Endothelial cell of umbilical vein (primary cell): ENCODE data around the gene ARSK. TPM values are rescaled to one million over a fixed set of nuclear protein-coding genes. Genes with fewer than 3 reads are reported as not detected.

ENCODE experiments used
- BruUV-seq: library from RNA; stranded (reverse); fragments of 400-500 nt; replicated peaks from 2 replicates; lab custom pipeline; 2021; lab: Mats Ljungman, UMichigan
- CTCF ChIA-PET: fragments of 300-600, 350-600 bp; sonication (Branson Sonifier 250); formaldehyde crosslinking; loops from one replicate; lab custom pipeline; 2021; ENCODE audit warnings: antibody characterized with exemption, inconsistent platforms; lab: Charles Lee
- POLR2A ChIA-PET: fragments of 300-600, 350-600 bp; sonication (Branson Sonifier 250); formaldehyde crosslinking; loops from one replicate; lab custom pipeline; 2021; ENCODE audit warnings: antibody characterized with exemption, inconsistent platforms; lab: Charles Lee
- DNase-seq: peaks from one replicate; pipeline ENCODE4 v3.0.0-alpha.2; 2011; ENCODE audit warnings: low read depth, low spot score
- FAIRE-seq: peaks from 2 replicates; lab custom pipeline; 2011; peaks lifted over from hg19 to GRCh38; lab: Jason Lieb, UNC
- H2AFZ ChIP-seq: 2 replicates; pipeline ENCODE4 v1.6.0; 2012; ENCODE audit warnings: low read depth, low read length, control low read depth, inconsistent platforms
- H3K27ac ChIP-seq: 2 replicates; pipeline ENCODE4 v1.5.1; 2011; ENCODE audit warnings: low read depth, mild to moderate bottlenecking, control low read depth, low read length, moderate library complexity; ENCODE audit not compliant: insufficient read depth
- H3K27me3 ChIP-seq, 2 experiments: 2 replicates each; pipeline versions ENCODE4 v1.6.0 to v1.6.1; 2011; ENCODE audit warnings: low read length in 2 of 2, mixed read lengths in 1 of 2; ENCODE audit not compliant: control insufficient read depth in 2 of 2, insufficient read depth in 2 of 2
- H3K36me3 ChIP-seq, 2 experiments: 2 replicates in 1 of 2; 3 replicates in 1 of 2; pipeline ENCODE4 v1.5.1; 2011; ENCODE audit warnings: low read length in 2 of 2, mild to moderate bottlenecking in 1 of 2, moderate library complexity in 1 of 2; ENCODE audit not compliant: control insufficient read depth in 2 of 2, insufficient read depth in 2 of 2; ENCODE audit errors: extremely low read depth in 1 of 2
- H3K4me1 ChIP-seq: 3 replicates; pipeline ENCODE4 v1.5.1; 2011; ENCODE audit warnings: mild to moderate bottlenecking, low read length; ENCODE audit not compliant: control insufficient read depth, insufficient read depth; ENCODE audit errors: extremely low read depth
- H3K4me2 ChIP-seq: 2 replicates; pipeline ENCODE4 v1.6.1; 2011; ENCODE audit warnings: low read length, control low read depth, mixed read lengths; ENCODE audit not compliant: insufficient read depth
- H3K4me3 ChIP-seq, 3 experiments: fragments of 200-600 bp in 1 of 3; sonication (generic), shearing (Covaris generic) in 1 of 3; replicated peaks in 1 of 3; 2 replicates each; pipeline ENCODE4 v1.5.1; 2011 to 2016; ENCODE audit warnings: control low read depth in 3 of 3, low read length in 3 of 3, mild to moderate bottlenecking in 2 of 3, inconsistent platforms in 1 of 3, low read depth in 1 of 3, moderate library complexity in 1 of 3; ENCODE audit not compliant: insufficient read depth in 1 of 3
- H3K79me2 ChIP-seq: 2 replicates; pipeline ENCODE4 v1.6.0; 2012; ENCODE audit warnings: low read length, inconsistent platforms; ENCODE audit not compliant: control insufficient read depth, insufficient read depth
- H3K9ac ChIP-seq: replicated peaks from 2 replicates; pipeline ENCODE3; 2011; ENCODE audit warnings: low read length, control low read depth; ENCODE audit not compliant: insufficient read depth; ENCODE audit errors: extremely low read depth
- H3K9me1 ChIP-seq: replicated peaks from 3 replicates; pipeline ENCODE4 v1.6.0; 2011; ENCODE audit warnings: mild to moderate bottlenecking, low read length; ENCODE audit not compliant: control insufficient read depth, insufficient read depth; ENCODE audit errors: extremely low read depth
- H3K9me3 ChIP-seq: replicated peaks from 2 replicates; pipeline ENCODE4 v1.5.1; 2012; ENCODE audit warnings: low read length, inconsistent platforms; ENCODE audit not compliant: control insufficient read depth, insufficient read depth
- H4K20me1 ChIP-seq: replicated peaks from 2 replicates; pipeline ENCODE3; 2011; ENCODE audit warnings: mild to moderate bottlenecking, low read length; ENCODE audit not compliant: control insufficient read depth, insufficient read depth; ENCODE audit errors: extremely low read depth
- EZH2 ChIP-seq: IDR thresholded peaks from 2 replicates; pipeline ENCODE4 v1.6.1; 2012; ENCODE audit warnings: borderline replicate concordance, low read depth, mild to moderate bottlenecking, moderate library complexity, low read length, inconsistent platforms; ENCODE audit not compliant: severe bottlenecking
- FOS ChIP-seq: IDR thresholded peaks from 2 replicates; pipeline ENCODE4 v1.6.1; 2011; ENCODE audit warnings: mild to moderate bottlenecking, low read length, moderate library complexity, borderline replicate concordance; ENCODE audit not compliant: insufficient read depth
- GATA2 ChIP-seq: IDR thresholded peaks from 2 replicates; pipeline ENCODE4 v1.7.0; 2011; ENCODE audit warnings: low read depth, mild to moderate bottlenecking, moderate library complexity, mixed read lengths, low read length; ENCODE audit not compliant: insufficient read length, insufficient read depth
- JUN ChIP-seq: IDR thresholded peaks from 2 replicates; pipeline ENCODE4 v1.6.1; 2011; ENCODE audit warnings: borderline replicate concordance, low read depth; ENCODE audit not compliant: insufficient read length, insufficient read depth
- MYC ChIP-seq: IDR thresholded peaks from one replicate; pipeline ENCODE4 v1.6.1; 2011; ENCODE audit warnings: mild to moderate bottlenecking, low read depth, low read length
- POLR2A ChIP-seq: IDR thresholded peaks from 2 replicates; pipeline ENCODE4 v1.6.1; 2012; ENCODE audit warnings: low read depth, mild to moderate bottlenecking, control low read depth, low read length
- POLR2AphosphoS5 ChIP-seq: IDR thresholded peaks from 2 replicates; pipeline ENCODE4 v1.6.1; 2012; ENCODE audit warnings: low read depth, mild to moderate bottlenecking, control low read depth, low read length, moderate library complexity; ENCODE audit not compliant: insufficient read depth
- dilution Hi-C: fragments of 300-500 bp; cut with MboI; formaldehyde crosslinking; loops from one replicate; pipeline ENCODE4 v1.15.0; 2019; ENCODE audit warnings: low sequenced_read_pairs; ENCODE audit not compliant: extremely low pct_ligation_motif_present
- intact Hi-C: fragments of 100-400 bp; cut with micrococcal nuclease; formaldehyde crosslinking; loops from one replicate; pipeline ENCODE4 v1.10.0; 2022
- polyA plus RNA-seq, 4 experiments: library from polyadenylated mRNA; depleted of rRNA in 3 of 4; stranded (reverse) in 3 of 4; unstranded in 1 of 4; fragments of >200 nt; gene quantifications; 2 replicates each; pipeline versions ENCODE4 v1.2.1 to v1.2.3, GENCODE V29; 2011 to 2012; ENCODE audit warnings: missing spikeins in 1 of 4
- total RNA-seq: library from RNA; stranded (reverse); gene quantifications from 2 replicates; pipeline ENCODE4 v1.2.3, GENCODE V29; 2021
- TF ChIP-seq, protein P1 (sequence below): IDR thresholded peaks from 2 replicates; pipeline ENCODE4 v1.6.1; 2011; ENCODE audit not compliant: insufficient read depth, insufficient read length
- TF ChIP-seq, protein P2 (sequence below), 2 donors: IDR thresholded peaks; 1 replicate in 1 of 2; 2 replicates in 1 of 2; pipeline ENCODE4 v1.5.1; 2011; ENCODE audit warnings: low read length in 2 of 2, mild to moderate bottlenecking in 2 of 2, moderate library complexity in 2 of 2, control low read depth in 1 of 2, inconsistent platforms in 1 of 2, low read depth in 1 of 2; ENCODE audit not compliant: insufficient read depth in 1 of 2; ENCODE audit errors: extremely low read depth in 1 of 2

ARSK gene
- total and polyA plus RNA-seq, 2 donors (not counting 3 experiments of a cell fraction or from before 2014, with no cell fraction given): 3.7 to 4.9 TPM

DNA sequence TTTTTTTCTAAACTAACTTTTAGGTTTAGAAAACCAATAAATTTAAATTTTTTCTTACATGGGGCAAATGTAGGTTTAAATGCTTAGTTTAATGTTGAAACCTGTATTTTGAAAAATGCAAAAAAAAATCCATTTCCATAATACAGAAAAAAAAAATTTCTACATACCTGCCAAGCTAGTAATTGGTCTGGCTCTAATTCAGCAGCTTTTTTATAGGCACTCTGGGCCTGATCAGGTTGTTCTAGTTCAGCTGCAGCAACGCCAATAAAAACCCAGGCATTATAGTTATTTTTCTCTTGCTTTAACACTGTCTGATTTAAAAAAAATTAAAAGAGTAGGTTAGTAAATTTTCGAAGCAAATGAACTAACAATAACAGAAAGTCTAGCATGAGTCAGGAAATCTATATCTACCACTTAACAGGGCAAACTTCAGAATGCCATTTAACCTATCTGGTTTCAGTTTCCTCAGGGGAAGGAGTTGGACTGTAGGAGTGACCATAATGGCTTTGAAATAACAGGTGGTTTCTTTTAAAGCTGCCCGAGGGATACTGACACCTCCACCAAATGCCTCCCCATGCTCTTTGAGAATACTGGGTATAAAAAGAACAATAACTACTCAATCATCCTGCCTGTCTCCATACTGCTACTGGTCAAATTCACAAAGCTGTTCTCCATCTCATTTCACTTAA lies 11.7 kb upstream of the ARSK start:
- Histone ChIP-seq H3K9ac (no peak overlapping the region), H3K4me2 (no peak overlapping the region), H3K27ac (no peak overlapping the region), H3K9me1 (no peaks in the 10 kb centered on the region), H3K9me3 (no peaks in the 10 kb centered on the region), H4K20me1 (no peaks in the 10 kb centered on the region), H3K36me3 (peaks cover 14 to 18% of the 10 kb centered on the region in 2 experiments), H3K27me3 (no peaks in the 10 kb centered on the region), H3K4me3 (no peak overlapping the region), H3K4me1 (no peaks in the 10 kb centered on the region), H3K79me2 (peaks cover 9% of the 10 kb centered on the region), H2AFZ (no peak overlapping the region)
- ChIA-PET CTCF (no interaction called here), POLR2A (interaction anchor here (1.0 kb wide), 1 partner anchor 12 kb away, joined by 3 read pairs; the partner anchor contains the start of genes ARSK and SKIC3)
- DNase-seq: no peak
- dilution Hi-C loops (no loop called here), intact Hi-C loops (no loop called here)
- BruUV-seq: no TSS peak
- TF ChIP-seq, protein P1, sequence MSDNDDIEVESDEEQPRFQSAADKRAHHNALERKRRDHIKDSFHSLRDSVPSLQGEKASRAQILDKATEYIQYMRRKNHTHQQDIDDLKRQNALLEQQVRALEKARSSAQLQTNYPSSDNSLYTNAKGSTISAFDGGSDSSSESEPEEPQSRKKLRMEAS: no peak
- TF ChIP-seq, protein P2, sequence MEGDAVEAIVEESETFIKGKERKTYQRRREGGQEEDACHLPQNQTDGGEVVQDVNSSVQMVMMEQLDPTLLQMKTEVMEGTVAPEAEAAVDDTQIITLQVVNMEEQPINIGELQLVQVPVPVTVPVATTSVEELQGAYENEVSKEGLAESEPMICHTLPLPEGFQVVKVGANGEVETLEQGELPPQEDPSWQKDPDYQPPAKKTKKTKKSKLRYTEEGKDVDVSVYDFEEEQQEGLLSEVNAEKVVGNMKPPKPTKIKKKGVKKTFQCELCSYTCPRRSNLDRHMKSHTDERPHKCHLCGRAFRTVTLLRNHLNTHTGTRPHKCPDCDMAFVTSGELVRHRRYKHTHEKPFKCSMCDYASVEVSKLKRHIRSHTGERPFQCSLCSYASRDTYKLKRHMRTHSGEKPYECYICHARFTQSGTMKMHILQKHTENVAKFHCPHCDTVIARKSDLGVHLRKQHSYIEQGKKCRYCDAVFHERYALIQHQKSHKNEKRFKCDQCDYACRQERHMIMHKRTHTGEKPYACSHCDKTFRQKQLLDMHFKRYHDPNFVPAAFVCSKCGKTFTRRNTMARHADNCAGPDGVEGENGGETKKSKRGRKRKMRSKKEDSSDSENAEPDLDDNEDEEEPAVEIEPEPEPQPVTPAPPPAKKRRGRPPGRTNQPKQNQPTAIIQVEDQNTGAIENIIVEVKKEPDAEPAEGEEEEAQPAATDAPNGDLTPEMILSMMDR (IDR thresholded peaks at IDR 0.05; ENCODE audit: extremely low read depth in 1 of 2, insufficient read depth in 1 of 2, low read depth in 1 of 2, low read length in 2 of 2): no peak
- TF ChIP-seq MYC: no peak
- no peak for TF ChIP-seq JUN
- TF ChIP-seq GATA2: no peak
- TF ChIP-seq FOS: no peak
- TF ChIP-seq POLR2A: no peak
- no peak for TF ChIP-seq POLR2AphosphoS5
- TF ChIP-seq EZH2: no peak
- FAIRE-seq: no peak
